HG02852 (cell line): ENCODE results near the gene F9.

Source experiments
- ATAC-seq: cut with Tn5 transposase; IDR thresholded peaks from one replicate; pipeline ENCODE4 v1.9.1; 2021; ENCODE audit warnings: mild to moderate bottlenecking, moderate library complexity; ENCODE audit not compliant: unreplicated experiment

The F9 gene

GRCh38 chrX:139596068-139596467 lies 65.5 kb downstream of the F9 start:
- no peak for ATAC-seq

DNA sequence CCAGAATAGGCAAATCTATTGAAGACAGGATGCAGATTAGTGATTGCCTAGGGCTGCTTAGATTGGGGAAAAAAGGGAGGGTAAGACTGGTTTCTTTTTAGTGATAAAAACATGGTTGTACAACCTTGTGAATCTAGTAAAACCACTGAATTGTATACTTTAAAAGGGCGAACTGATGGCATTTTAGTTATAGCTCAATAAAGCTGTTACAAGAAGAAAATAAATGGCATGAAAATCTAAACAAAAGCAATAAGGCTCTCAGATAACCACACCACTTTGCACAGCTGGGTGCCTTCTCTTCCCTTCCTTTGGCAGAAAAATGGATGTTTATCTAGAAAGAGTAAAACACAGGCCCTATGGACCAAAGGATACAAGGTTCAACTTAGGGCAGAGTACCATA lies 69.6 kb downstream of the F9 start:
- ATAC-seq, result no peak
